Left ventricle myocardium superior (tissue), 1 donor: ENCODE data around the gene ZNF90. TPM values are rescaled to one million over a fixed set of nuclear protein-coding genes. Genes with fewer than 3 reads are reported as not detected.

ENCODE experiments used
- total RNA-seq: library from RNA; stranded (reverse); fragmentation: NEBNext Ultra II Directional; extraction: Animal tissue kit (Norgen Biotek cat#: 25700); gene quantifications from one replicate; pipeline ENCODE4 v1.2.1, GENCODE V29; 2021
- donor health status: DM: no; HTN: yes; CAD: no; lungs with severe emphysema.

The ZNF90 gene
- total RNA-seq, 1 donor from 2014 or later: 0.59 TPM

Other genes starting within 250 kb of the ZNF90 start
- gene ZNF253, start 212.1 kb upstream of the ZNF90 start, total RNA-seq: 9.6 TPM
- gene ZNF93, start 177.1 kb upstream of the ZNF90 start, total RNA-seq: 2.0 TPM
- 6.6 TPM for gene ZNF682, start 38.5 kb upstream of the ZNF90 start, total RNA-seq
- gene ZNF486, start 89.2 kb downstream of the ZNF90 start, total RNA-seq: 1.7 TPM